ENCODE measurements around the gene NHLRC4. TPM values are rescaled to one million over a fixed set of nuclear protein-coding genes. Genes with fewer than 3 reads are reported as not detected.
A peak's percentile ranks its signal among the peaks of the same experiment; 100 is the strongest.

NHLRC4 gene
- total RNA-seq, 2 donors from 2014 or later, result 0.52 TPM; not detected in 1

- ATAC-seq, result peak; percentile 58
Measured at GRCh38 chr16:540645-541340, 26.0 kb upstream of the NHLRC4 start.

GRCh38 chr16:543301-544164 is 23.3 kb upstream of the NHLRC4 start:
- Histone ChIP-seq H3K9me3 (no peaks in the 10 kb centered on the region), H3K36me3 (replicated peaks in 1 of 2; ENCODE audit: insufficient read depth in 1 of 2, low read depth in 2 of 2) (peaks cover 0 to under 1% of the 10 kb centered on the region in 2 donors), H3K4me3 (no peak overlapping the region), H3K27ac (no peak overlapping the region), H3K27me3 (no peaks in the 10 kb centered on the region), H3K4me1 (peaks cover 24% of the 10 kb centered on the region)
- ATAC-seq (no peak), DNase-seq (no peak)
- no peak for TF ChIP-seq CTCF (IDR thresholded peaks at IDR 0.05)
- no peak for TF ChIP-seq POLR2A (IDR thresholded peaks at IDR 0.05)
- WGBS, 2 donors, result 78 to 82% methylated on average over 11 to 43 of the region's 51 CpGs
- intact Hi-C loops (cut with DNase I), result no loop called here

More at GRCh38 chr16:540645-541340, 26.0 kb upstream of the NHLRC4 start:
- TF ChIP-seq CTCF (IDR thresholded peaks at IDR 0.05) (peak in 1 of 7 experiments; percentile 7), POLR2A (IDR thresholded peaks at IDR 0.05) (peak in 1 of 3 donors; percentile 12)
- intact Hi-C loops (cut with DNase I), result no loop called here
- H3K4me1 ChIP-seq, result peaks cover 27% of the 10 kb centered on the region
- H3K9me3 ChIP-seq, result no peaks in the 10 kb centered on the region
- WGBS, 2 donors, result 29% methylated on average over 23 of the region's 29 CpGs; no CpG with 5 or more reads in 1 of the 2 donors
- H3K27ac ChIP-seq, result peak overlapping the region in 3 of 4 donors; percentile 49 to 71 (median 68)
- H3K36me3 ChIP-seq (replicated peaks in 1 of 2; ENCODE audit: insufficient read depth in 1 of 2, low read depth in 2 of 2), result no peaks in the 10 kb centered on the region
- no peak overlapping the region for H3K4me3 ChIP-seq
- no peaks in the 10 kb centered on the region for H3K27me3 ChIP-seq
- peak; percentile 60 to 86 (median 80) for DNase-seq

GRCh38 chr16:544517-544916 is 22.3 kb upstream of the NHLRC4 start:
- H3K4me3 ChIP-seq, result no peak overlapping the region
- ATAC-seq (no peak), DNase-seq (no peak)
- WGBS, 2 donors, result 94 to 98% methylated on average over 30 to 36 of the region's 46 CpGs
- peaks cover 18% of the 10 kb centered on the region for H3K4me1 ChIP-seq
- H3K27ac ChIP-seq, result no peak overlapping the region
- peaks cover 0 to 2% of the 10 kb centered on the region in 2 donors for H3K36me3 ChIP-seq (replicated peaks in 1 of 2; ENCODE audit: insufficient read depth in 1 of 2, low read depth in 2 of 2)
- TF ChIP-seq POLR2A (IDR thresholded peaks at IDR 0.05), result no peak
- no peak for TF ChIP-seq CTCF (IDR thresholded peaks at IDR 0.05)
- H3K9me3 ChIP-seq, result no peaks in the 10 kb centered on the region
- intact Hi-C loops (cut with DNase I), result no loop called here
- H3K27me3 ChIP-seq, result no peaks in the 10 kb centered on the region

DNA sequence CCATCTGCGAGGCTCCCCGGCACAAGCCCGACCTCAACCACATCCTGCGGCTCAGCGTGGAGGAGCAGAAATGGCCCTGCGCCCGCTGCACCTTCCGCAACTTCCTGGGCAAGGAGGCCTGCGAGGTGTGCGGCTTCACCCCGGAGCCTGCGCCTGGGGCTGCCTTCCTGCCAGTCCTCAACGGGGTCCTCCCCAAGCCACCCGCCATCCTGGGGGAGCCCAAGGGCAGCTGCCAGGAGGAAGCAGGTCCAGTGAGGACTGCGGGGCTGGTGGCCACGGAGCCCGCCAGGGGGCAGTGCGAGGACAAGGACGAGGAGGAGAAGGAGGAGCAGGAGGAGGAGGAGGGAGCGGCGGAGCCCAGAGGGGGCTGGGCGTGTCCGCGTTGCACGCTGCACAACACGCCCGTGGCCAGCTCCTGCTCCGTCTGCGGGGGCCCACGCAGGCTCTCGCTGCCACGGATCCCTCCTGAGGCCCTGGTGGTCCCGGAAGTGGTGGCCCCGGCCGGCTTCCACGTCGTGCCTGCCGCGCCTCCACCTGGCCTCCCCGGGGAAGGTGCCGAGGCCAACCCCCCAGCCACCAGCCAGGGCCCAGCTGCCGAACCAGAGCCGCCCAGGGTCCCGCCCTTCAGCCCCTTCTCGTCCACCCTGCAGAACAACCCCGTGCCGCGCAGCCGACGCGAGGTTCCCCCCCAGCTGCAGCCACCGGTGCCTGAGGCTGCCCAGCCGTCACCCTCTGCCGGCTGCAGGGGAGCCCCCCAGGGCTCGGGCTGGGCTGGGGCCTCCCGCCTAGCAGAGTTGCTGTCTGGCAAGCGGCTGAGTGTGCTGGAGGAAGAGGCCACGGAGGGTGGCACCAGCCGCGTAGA is 19.7 kb upstream of the NHLRC4 start:
- H3K4me3 ChIP-seq, result no peak overlapping the region

More for the DNA sequence above, 19.7 kb upstream of the NHLRC4 start:
- ATAC-seq (peak; percentile 62), DNase-seq (peak; percentile 60 to 74 (median 72))
- Histone ChIP-seq H3K9me3 (no peaks in the 10 kb centered on the region), H3K36me3 (replicated peaks in 1 of 2; ENCODE audit: insufficient read depth in 1 of 2, low read depth in 2 of 2) (peaks cover 4 to 9% of the 10 kb centered on the region in 2 donors), H3K4me1 (no peaks in the 10 kb centered on the region), H3K27me3 (no peaks in the 10 kb centered on the region), H3K27ac (no peak overlapping the region)
- intact Hi-C loops (cut with DNase I), result no loop called here
- WGBS, 2 donors, result 62 to 89% methylated on average over 46 to 56 of the region's 60 CpGs
- TF ChIP-seq POLR2A (IDR thresholded peaks at IDR 0.05), result no peak
- TF ChIP-seq CTCF (IDR thresholded peaks at IDR 0.05), result peak; percentile 21 to 58 (median 53)

Measured in body of pancreas (tissue), 4 donors.